GM23338 (cell line): ENCODE data around the gene CNTNAP2. TPM values are rescaled to one million over a fixed set of nuclear protein-coding genes. Genes with fewer than 3 reads are reported as not detected.

ENCODE experiments used
- ATAC-seq: fragments of 200-7000 bp; cut with Tn5 transposase; 3 replicates; pipeline ENCODE4 v1.9.1; 2020
- DNase-seq: peaks from one replicate; pipeline ENCODE4 v3.0.0-alpha.2; 2015; ENCODE audit warnings: low spot score
- H2AFZ ChIP-seq: fragments of 200-600 bp; sonication (generic); 2 replicates; pipeline ENCODE4 v1.8.0; 2016; ENCODE audit warnings: antibody characterized with exemption, mild to moderate bottlenecking, moderate library complexity
- H3F3A ChIP-seq: fragments of 200-600 bp; sonication (generic); replicated peaks from 2 replicates; pipeline ENCODE4 v1.8.0; 2017; ENCODE audit warnings: antibody characterized with exemption, mixed run types, low read depth
- H3K27ac ChIP-seq: fragments of 200-600 bp; sonication (generic); 2 replicates; pipeline ENCODE4 v1.6.1; 2016; ENCODE audit warnings: low read depth
- H3K27me3 ChIP-seq: fragments of 200-600 bp; sonication (generic); 2 replicates; pipeline ENCODE4 v1.8.0; 2016; ENCODE audit warnings: mild to moderate bottlenecking, mixed run types, moderate library complexity; ENCODE audit not compliant: insufficient read depth
- H3K36me3 ChIP-seq: fragments of 200-600 bp; sonication (generic); 2 replicates; pipeline ENCODE4 v1.8.0; 2016; ENCODE audit warnings: mild to moderate bottlenecking; ENCODE audit not compliant: insufficient read depth
- H3K4me1 ChIP-seq: fragments of 200-600 bp; sonication (generic); 2 replicates; pipeline ENCODE4 v1.8.0; 2016; ENCODE audit warnings: mild to moderate bottlenecking, moderate library complexity; ENCODE audit not compliant: insufficient read depth
- H3K4me2 ChIP-seq: fragments of 200-600 bp; sonication (generic); 2 replicates; pipeline ENCODE4 v1.7.1; 2017; ENCODE audit warnings: mixed run types
- H3K4me3 ChIP-seq: fragments of 200-600 bp; sonication (generic); 2 replicates; pipeline ENCODE4 v1.6.1; 2016; ENCODE audit warnings: mixed run types
- H3K79me2 ChIP-seq: fragments of 200-600 bp; sonication (generic); replicated peaks from 2 replicates; pipeline ENCODE4 v1.8.0; 2017; ENCODE audit warnings: mild to moderate bottlenecking; ENCODE audit not compliant: insufficient read depth
- H3K9me2 ChIP-seq: fragments of 200-600 bp; sonication (generic); 2 replicates; pipeline ENCODE4 v1.8.0; 2017; ENCODE audit not compliant: insufficient read depth
- H4K20me1 ChIP-seq: fragments of 200-600 bp; sonication (generic); replicated peaks from 2 replicates; pipeline ENCODE4 v1.8.0; 2017; ENCODE audit warnings: mild to moderate bottlenecking; ENCODE audit not compliant: insufficient read depth
- H3K27ac Mint-ChIP-seq: 2 replicates; pipeline ENCODE4 v1.8.0; 2020; ENCODE audit warnings: inconsistent platforms, mild to moderate bottlenecking, moderate library complexity, mixed read lengths
- H3K27me3 Mint-ChIP-seq: 3 replicates; pipeline ENCODE4 v1.8.0; 2022; ENCODE audit warnings: low read depth, mild to moderate bottlenecking, moderate library complexity, mixed read lengths, inconsistent platforms; ENCODE audit not compliant: insufficient read depth, poor library complexity
- H3K36me3 Mint-ChIP-seq: 3 replicates; pipeline ENCODE4 v1.8.0; 2021; ENCODE audit warnings: low read depth, mild to moderate bottlenecking, inconsistent platforms, moderate library complexity, mixed read lengths
- H3K4me1 Mint-ChIP-seq: 3 replicates; pipeline ENCODE4 v1.8.0; 2020; ENCODE audit warnings: mild to moderate bottlenecking, inconsistent platforms, mixed read lengths
- H3K4me3 Mint-ChIP-seq: 3 replicates; pipeline ENCODE4 v1.8.0; 2021; ENCODE audit warnings: moderate library complexity, mild to moderate bottlenecking, inconsistent platforms, mixed read lengths
- H3K9me3 Mint-ChIP-seq: 3 replicates; pipeline ENCODE4 v1.8.0; 2020; ENCODE audit warnings: moderate library complexity, mild to moderate bottlenecking, inconsistent platforms, mixed read lengths
- CREB1 ChIP-seq: fragments of 250-450 bp; sonication (Bioruptor Pico); IDR thresholded peaks from 2 replicates; pipeline ENCODE4 v1.5.0; 2020; ENCODE audit warnings: low read depth, mild to moderate bottlenecking, moderate library complexity
- EZH2 ChIP-seq: fragments of 200-600 bp; sonication (generic); IDR thresholded peaks from one replicate; pipeline ENCODE4 v1.8.0; 2017; ENCODE audit warnings: antibody characterized with exemption, mild to moderate bottlenecking, low read depth; ENCODE audit not compliant: unreplicated experiment
- EZH2phosphoT487 ChIP-seq: fragments of 200-600 bp; sonication (generic); IDR thresholded peaks from one replicate; pipeline ENCODE4 v1.8.1; 2018; ENCODE audit warnings: antibody characterized with exemption; ENCODE audit not compliant: unreplicated experiment
- JUNB ChIP-seq: IDR thresholded peaks from one replicate; pipeline ENCODE4 v1.6.1; 2016; ENCODE audit warnings: antibody characterized with exemption; ENCODE audit not compliant: unreplicated experiment
- NANOG ChIP-seq: IDR thresholded peaks from 2 replicates; pipeline ENCODE4 v1.6.1; 2016; ENCODE audit warnings: antibody characterized with exemption, borderline replicate concordance
- POLR2AphosphoS5 ChIP-seq: IDR thresholded peaks from 2 replicates; pipeline ENCODE4 v1.6.1; 2016; ENCODE audit warnings: antibody characterized with exemption, low read depth
- STAT1 ChIP-seq: IDR thresholded peaks from one replicate; pipeline ENCODE4 v1.6.1; 2016; ENCODE audit warnings: antibody characterized with exemption; ENCODE audit not compliant: unreplicated experiment
- ZNF114 ChIP-seq: fragments of 250-450 bp; sonication (Bioruptor Pico); IDR thresholded peaks from 2 replicates; pipeline ENCODE4 v1.5.0; 2020; ENCODE audit warnings: mild to moderate bottlenecking, moderate library complexity
- ZNF331 ChIP-seq: fragments of 250-450 bp; sonication (Bioruptor Pico); IDR thresholded peaks from 2 replicates; pipeline ENCODE4 v1.5.0; 2020; ENCODE audit warnings: low read depth, mild to moderate bottlenecking, moderate library complexity
- polyA plus RNA-seq: library from polyadenylated mRNA; unstranded; fragments of >200 nt; fragmentation: Nextera tagmentation; extraction: Ambion mirVana; gene quantifications from 2 replicates; pipeline ENCODE4 v1.2.1, GENCODE V29; 2016
- total RNA-seq: library from RNA; depleted of rRNA; stranded (reverse); fragments of >200 nt; shearing (Covaris generic); gene quantifications from 2 replicates; pipeline ENCODE4 v1.2.3, GENCODE V29; 2014
- TF ChIP-seq, protein P1 (sequence below): fragments of 250-450 bp; sonication (Bioruptor Pico); IDR thresholded peaks from 2 replicates; pipeline ENCODE4 v1.5.0; 2020; ENCODE audit warnings: mild to moderate bottlenecking, moderate library complexity
- TF ChIP-seq, protein P2 (sequence below): IDR thresholded peaks from 2 replicates; pipeline ENCODE4 v1.6.1; 2016; ENCODE audit warnings: antibody characterized with exemption
- TF ChIP-seq, protein P3 (sequence below), 2 experiments: fragments of 200-600 bp in 1 of 2; sonication (generic) in 1 of 2; conservative IDR thresholded peaks; 2 replicates each; pipeline versions ENCODE4 v1.5.1 to v1.6.1; 2016 to 2017; ENCODE audit warnings: antibody characterized with exemption in 2 of 2, low read depth in 2 of 2, mild to moderate bottlenecking in 2 of 2, moderate library complexity in 1 of 2

CNTNAP2 gene
- total and polyA plus RNA-seq, 2 experiments from 2014 or later = 38.2 to 61.3 TPM

DNA sequence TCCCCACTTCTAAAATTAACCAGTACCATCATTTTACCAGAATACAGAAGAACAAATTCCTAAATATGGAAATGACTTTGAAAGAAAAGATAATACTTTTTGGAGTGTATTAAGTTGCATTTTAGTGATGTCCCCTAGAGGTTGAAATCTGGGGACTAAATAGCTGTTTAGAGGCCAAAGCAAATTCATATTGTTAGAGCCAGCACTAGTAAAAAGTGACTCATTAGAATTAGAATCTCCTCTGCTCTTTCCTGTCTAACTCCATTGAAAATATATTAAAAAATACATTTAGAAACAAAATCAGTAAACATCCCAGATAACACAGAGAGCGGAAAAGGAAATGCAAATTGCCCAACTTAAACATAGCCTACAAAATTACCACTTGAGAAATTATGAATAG, 1284.3 kb downstream of the CNTNAP2 start (continued):
- TF ChIP-seq, protein P1, sequence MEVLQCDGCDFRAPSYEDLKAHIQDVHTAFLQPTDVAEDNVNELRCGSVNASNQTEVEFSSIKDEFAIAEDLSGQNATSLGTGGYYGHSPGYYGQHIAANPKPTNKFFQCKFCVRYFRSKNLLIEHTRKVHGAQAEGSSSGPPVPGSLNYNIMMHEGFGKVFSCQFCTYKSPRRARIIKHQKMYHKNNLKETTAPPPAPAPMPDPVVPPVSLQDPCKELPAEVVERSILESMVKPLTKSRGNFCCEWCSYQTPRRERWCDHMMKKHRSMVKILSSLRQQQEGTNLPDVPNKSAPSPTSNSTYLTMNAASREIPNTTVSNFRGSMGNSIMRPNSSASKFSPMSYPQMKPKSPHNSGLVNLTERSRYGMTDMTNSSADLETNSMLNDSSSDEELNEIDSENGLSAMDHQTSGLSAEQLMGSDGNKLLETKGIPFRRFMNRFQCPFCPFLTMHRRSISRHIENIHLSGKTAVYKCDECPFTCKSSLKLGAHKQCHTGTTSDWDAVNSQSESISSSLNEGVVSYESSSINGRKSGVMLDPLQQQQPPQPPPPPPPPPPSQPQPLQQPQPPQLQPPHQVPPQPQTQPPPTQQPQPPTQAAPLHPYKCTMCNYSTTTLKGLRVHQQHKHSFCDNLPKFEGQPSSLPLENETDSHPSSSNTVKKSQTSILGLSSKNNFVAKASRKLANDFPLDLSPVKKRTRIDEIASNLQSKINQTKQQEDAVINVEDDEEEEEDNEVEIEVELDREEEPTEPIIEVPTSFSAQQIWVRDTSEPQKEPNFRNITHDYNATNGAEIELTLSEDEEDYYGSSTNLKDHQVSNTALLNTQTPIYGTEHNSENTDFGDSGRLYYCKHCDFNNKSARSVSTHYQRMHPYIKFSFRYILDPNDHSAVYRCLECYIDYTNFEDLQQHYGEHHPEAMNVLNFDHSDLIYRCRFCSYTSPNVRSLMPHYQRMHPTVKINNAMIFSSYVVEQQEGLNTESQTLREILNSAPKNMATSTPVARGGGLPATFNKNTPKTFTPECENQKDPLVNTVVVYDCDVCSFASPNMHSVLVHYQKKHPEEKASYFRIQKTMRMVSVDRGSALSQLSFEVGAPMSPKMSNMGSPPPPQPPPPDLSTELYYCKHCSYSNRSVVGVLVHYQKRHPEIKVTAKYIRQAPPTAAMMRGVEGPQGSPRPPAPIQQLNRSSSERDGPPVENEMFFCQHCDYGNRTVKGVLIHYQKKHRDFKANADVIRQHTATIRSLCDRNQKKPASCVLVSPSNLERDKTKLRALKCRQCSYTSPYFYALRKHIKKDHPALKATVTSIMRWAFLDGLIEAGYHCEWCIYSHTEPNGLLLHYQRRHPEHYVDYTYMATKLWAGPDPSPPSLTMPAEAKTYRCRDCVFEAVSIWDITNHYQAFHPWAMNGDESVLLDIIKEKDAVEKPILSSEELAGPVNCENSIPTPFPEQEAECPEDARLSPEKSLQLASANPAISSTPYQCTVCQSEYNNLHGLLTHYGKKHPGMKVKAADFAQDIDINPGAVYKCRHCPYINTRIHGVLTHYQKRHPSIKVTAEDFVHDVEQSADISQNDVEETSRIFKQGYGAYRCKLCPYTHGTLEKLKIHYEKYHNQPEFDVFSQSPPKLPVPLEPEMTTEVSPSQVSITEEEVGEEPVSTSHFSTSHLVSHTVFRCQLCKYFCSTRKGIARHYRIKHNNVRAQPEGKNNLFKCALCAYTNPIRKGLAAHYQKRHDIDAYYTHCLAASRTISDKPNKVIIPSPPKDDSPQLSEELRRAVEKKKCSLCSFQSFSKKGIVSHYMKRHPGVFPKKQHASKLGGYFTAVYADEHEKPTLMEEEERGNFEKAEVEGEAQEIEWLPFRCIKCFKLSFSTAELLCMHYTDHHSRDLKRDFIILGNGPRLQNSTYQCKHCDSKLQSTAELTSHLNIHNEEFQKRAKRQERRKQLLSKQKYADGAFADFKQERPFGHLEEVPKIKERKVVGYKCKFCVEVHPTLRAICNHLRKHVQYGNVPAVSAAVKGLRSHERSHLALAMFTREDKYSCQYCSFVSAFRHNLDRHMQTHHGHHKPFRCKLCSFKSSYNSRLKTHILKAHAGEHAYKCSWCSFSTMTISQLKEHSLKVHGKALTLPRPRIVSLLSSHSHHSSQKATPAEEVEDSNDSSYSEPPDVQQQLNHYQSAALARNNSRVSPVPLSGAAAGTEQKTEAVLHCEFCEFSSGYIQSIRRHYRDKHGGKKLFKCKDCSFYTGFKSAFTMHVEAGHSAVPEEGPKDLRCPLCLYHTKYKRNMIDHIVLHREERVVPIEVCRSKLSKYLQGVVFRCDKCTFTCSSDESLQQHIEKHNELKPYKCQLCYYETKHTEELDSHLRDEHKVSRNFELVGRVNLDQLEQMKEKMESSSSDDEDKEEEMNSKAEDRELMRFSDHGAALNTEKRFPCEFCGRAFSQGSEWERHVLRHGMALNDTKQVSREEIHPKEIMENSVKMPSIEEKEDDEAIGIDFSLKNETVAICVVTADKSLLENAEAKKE (CRISPR knock-in tag) = no peak
- TF ChIP-seq STAT1 (no peak), ZNF114 (CRISPR knock-in tag) (no peak), ZNF331 (CRISPR knock-in tag) (no peak), JUNB (no peak)
- TF ChIP-seq, protein P2, sequence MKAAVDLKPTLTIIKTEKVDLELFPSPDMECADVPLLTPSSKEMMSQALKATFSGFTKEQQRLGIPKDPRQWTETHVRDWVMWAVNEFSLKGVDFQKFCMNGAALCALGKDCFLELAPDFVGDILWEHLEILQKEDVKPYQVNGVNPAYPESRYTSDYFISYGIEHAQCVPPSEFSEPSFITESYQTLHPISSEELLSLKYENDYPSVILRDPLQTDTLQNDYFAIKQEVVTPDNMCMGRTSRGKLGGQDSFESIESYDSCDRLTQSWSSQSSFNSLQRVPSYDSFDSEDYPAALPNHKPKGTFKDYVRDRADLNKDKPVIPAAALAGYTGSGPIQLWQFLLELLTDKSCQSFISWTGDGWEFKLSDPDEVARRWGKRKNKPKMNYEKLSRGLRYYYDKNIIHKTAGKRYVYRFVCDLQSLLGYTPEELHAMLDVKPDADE = no peak

DNA sequence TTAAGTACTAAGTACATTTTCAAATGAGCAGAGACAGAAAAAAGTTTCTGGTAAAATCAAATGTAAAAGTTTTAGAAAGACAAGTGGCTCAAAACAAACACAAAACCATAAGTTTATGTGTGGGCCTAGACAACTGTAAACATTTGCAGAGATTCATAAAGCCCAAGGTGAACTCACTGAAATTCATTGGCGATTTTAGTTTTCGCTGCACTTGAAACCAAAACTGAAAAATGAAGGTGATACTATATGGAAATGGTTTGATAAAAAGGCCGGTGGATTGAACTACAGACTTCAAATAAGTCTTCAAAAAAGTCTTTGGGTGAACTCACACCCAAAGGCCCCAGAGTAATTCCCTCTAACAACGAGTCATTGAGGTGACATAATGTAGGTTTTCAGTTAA, 1289.0 kb downstream of the CNTNAP2 start:
- H3K4me3 ChIP-seq = no peak overlapping the region
- H3K27me3 ChIP-seq = no peaks in the 10 kb centered on the region
- H3F3A ChIP-seq = no peaks in the 10 kb centered on the region
- H3K9me2 ChIP-seq = no peaks in the 10 kb centered on the region; the same call in 1 of the 2 replicates
- ATAC-seq (no peak), DNase-seq (no peak)
- H2AFZ ChIP-seq = no peak overlapping the region
- H3K4me1 Mint-ChIP-seq = peaks cover 10% of the 10 kb centered on the region
- no peaks in the 10 kb centered on the region for H3K27me3 Mint-ChIP-seq
- peaks cover 39% of the 10 kb centered on the region; the same call in 2 of the 3 replicates for H3K9me3 Mint-ChIP-seq
- no peak overlapping the region for H3K27ac ChIP-seq
- H3K79me2 ChIP-seq = no peaks in the 10 kb centered on the region
- H4K20me1 ChIP-seq = no peaks in the 10 kb centered on the region
- H3K4me3 Mint-ChIP-seq = no peak overlapping the region
- H3K27ac Mint-ChIP-seq = no peak overlapping the region
- no peaks in the 10 kb centered on the region for H3K36me3 ChIP-seq
- H3K4me2 ChIP-seq = no peak overlapping the region
- H3K36me3 Mint-ChIP-seq = no peaks in the 10 kb centered on the region; the same call in 2 of the 3 replicates
- H3K4me1 ChIP-seq = no peaks in the 10 kb centered on the region
- no peak for TF ChIP-seq ZNF114 (CRISPR knock-in tag)
- TF ChIP-seq, protein P2 = no peak
- no peak for TF ChIP-seq NANOG
- TF ChIP-seq EZH2phosphoT487 = no peak
- no peak for TF ChIP-seq STAT1
- no peak for TF ChIP-seq EZH2
- no peak for TF ChIP-seq ZNF331 (CRISPR knock-in tag)
- TF ChIP-seq CREB1 (CRISPR knock-in tag) = no peak
- TF ChIP-seq POLR2AphosphoS5 = no peak
- TF ChIP-seq, protein P3, sequence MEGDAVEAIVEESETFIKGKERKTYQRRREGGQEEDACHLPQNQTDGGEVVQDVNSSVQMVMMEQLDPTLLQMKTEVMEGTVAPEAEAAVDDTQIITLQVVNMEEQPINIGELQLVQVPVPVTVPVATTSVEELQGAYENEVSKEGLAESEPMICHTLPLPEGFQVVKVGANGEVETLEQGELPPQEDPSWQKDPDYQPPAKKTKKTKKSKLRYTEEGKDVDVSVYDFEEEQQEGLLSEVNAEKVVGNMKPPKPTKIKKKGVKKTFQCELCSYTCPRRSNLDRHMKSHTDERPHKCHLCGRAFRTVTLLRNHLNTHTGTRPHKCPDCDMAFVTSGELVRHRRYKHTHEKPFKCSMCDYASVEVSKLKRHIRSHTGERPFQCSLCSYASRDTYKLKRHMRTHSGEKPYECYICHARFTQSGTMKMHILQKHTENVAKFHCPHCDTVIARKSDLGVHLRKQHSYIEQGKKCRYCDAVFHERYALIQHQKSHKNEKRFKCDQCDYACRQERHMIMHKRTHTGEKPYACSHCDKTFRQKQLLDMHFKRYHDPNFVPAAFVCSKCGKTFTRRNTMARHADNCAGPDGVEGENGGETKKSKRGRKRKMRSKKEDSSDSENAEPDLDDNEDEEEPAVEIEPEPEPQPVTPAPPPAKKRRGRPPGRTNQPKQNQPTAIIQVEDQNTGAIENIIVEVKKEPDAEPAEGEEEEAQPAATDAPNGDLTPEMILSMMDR (conservative IDR thresholded peaks at IDR 0.05; ENCODE audit: low read depth in 2 of 2) = no peak
